ENCODE results near the gene GANC. TPM values are rescaled to one million over a fixed set of nuclear protein-coding genes. Genes with fewer than 3 reads are reported as not detected.

Gene GANC
- total RNA-seq, 1 donor from 2014 or later, result 11.1 TPM

GRCh38 chr15:42349186-42349585 lies 76.2 kb downstream of the GANC start:
- DNase-seq, result no peak

DNA sequence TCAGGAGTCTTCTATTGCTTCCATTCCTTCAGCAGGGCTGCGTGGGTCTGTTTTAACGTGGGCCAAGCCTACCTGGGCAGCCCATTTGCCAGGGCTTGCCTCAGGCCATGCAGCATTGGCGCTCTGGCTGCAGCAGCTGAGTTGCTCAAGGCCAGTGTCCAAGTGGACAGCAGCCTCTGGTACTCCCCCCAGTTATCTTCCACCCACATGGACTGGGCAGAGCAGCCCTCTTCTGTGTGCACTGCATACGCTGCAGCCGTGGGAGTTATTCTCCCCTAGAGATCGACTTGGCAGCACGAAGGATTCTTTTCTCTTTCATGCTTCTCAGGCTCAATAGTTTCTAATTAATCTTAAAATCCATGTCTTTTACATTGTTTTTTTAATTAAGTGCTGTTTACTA lies 79.4 kb downstream of the GANC start:
- DNase-seq, result no peak

DNA sequence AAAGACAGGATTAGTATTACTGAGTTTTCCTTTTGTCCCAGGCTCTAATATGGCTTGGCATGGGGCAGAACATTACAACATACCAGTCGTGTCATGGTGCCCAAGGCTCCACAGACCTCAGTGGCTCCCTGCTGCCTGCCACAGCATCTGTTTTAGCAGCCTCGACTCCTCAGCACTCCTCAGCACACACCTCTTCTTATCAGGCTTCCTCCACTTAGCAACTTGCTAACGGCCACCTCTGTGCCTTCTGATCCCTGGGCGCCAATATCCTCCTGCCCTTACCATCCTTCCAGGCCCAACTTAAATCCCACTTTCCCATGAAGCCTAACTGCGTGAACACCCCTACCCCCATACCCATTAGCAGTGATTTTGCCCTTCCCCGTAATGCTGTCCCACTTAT lies 80.1 kb downstream of the GANC start:
- DNase-seq, result no peak

DNA sequence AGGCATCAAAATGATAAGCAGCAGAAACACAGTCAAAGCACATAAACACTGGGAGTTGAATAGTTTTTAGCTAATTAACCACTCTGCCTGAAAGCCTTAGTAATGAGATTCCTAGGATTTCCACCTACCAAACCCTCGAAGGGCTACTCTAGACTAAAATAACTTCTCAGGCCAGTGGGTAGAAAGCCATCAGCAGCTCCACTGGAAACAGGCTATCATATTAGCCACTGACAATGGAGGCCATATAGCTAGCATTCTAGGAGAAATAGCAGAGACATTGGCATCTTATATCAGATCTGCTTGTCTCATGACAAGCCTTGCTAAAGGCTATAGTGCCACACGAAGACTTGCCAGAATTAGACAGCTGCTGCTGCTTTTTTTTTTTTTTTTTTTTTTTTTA lies 81.8 kb downstream of the GANC start:
- no peak for DNase-seq

DNA sequence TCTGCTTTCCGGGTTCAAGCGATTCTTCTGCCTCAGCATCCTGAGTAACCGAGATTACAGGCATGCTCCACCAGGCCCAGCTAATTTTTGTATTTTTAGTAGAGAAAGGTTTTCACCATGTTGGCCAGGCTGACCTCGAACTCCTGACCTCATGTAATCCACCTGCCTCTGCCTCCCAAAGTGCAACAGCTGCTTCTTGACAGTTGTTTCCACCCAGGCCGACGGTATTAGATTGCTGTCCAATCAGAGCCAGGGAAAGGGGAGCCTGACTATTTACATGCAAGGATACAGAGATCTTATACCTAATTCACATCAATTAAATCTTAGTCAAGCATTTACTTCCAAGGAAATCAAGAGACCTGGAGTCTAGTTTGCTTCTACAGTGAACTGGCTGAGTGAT lies 82.3 kb downstream of the GANC start:
- DNase-seq, result no peak

DNA sequence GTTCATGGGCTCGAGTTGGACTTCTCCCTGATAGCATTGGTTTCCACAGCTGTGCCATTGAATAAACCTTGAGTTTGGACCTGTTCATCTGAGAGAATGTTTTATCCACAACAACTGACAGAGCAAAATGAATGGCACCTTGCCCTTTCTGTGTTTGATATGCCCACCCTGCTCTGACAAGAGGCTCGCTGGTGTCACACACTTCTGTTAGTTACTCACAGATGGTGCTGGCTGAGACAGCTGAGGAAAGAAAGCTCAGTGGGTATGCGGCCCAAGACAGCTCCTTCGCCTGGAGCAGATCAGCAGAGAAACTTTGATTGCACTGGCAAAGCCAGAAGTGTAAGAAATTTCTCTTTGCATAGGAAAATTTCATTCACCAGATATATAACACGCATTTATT lies 83.8 kb downstream of the GANC start:
- DNase-seq, result no peak

DNA sequence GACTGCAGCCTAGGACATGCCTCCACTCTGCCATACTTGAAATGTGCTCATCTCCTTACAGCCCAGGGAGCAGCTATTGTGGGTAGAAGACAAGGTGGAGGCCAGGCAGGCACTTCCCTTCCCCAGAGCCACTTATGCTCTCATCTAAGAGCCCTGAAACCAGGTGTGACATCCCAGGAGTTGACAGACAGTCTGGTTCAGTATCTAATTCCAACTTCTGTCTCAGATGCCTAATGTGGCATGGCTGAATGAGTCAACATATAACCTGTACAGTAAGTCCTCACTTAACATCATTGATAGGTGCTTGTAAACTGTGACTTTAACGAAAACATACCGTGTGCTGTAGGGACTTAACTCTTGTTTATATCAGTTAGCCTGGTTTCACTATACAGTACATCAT lies 85.1 kb downstream of the GANC start:
- no peak for DNase-seq

- DNase-seq, result no peak
Measured at GRCh38 chr15:42359249-42359648, 86.2 kb downstream of the GANC start, which contains the start of gene CAPN3. Gene CAPN3, plus strand, starts transcription at chr15:42359501. Its CDS starts 305 bp downstream, at chr15:42359806.

GRCh38 chr15:42359985-42360384 lies 87.0 kb downstream of the GANC start:
- peak; percentile 5 for DNase-seq

- DNase-seq, result no peak
Measured at GRCh38 chr15:42360535-42361112, 87.6 kb downstream of the GANC start.

DNA sequence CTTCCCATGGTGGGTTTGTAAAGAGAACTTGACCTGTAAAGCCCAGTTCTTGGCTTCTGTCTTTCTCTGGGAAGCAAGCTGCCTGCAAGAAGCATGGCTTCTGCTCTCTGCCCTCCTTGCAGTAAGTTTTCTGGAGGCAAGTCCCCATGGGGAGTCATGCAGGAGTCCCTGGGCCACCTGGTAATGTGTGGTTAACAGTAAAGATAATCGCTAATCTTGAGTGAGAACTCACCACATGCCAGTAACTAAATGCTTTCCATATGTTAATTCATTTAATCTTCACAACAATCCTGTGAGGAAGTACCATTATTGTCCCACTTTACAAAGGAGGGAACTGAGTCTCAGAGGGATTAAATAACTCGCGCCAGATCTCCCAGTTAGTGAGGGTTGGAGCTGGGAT lies 90.5 kb downstream of the GANC start:
- no peak for DNase-seq

- DNase-seq, result no peak
Measured at GRCh38 chr15:42363942-42364341, 90.9 kb downstream of the GANC start.

DNA sequence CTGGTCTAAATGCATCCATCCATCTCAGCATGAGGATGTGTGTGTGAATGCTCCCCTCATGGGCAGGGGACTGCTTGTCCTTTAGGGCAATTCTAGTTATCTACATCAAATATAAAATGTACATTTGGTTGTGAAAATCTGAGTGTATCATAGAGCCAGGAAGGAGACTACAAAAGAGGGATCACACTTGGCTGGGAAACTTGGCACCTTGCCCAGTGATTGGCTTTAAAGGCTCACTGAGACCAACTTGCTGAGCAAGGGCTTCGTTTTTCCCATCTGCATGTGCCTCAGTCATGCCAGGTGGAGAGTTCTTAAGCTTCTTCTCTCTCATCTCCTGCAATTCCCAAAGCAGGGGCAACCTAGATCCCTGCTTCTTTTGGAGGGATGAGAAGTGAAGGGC lies 91.5 kb downstream of the GANC start:
- peak; percentile 85 for DNase-seq

GRCh38 chr15:42365921-42366550 lies 93.0 kb downstream of the GANC start:
- no peak for DNase-seq

DNA sequence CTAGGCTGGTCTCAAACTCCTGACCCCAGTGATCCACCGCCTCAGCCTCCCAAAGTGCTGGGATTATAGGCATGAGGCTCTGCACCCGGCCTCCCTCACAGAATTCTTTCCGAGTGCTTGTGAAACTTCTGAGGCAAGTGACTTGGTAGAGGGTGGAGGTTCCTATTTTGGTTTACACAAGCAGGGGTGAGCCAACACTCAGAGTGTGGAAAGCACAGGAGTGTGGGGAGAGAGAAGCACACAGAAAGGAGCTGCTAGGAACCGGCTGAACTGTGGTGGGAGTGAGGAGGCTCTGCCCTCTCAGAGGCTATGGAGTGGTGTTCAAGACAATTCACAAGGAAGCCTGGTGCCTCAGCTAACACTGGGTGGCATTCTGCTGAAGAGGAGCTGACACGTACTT lies 94.0 kb downstream of the GANC start:
- no peak for DNase-seq

- no peak for DNase-seq
Measured at GRCh38 chr15:42368096-42368495, 95.1 kb downstream of the GANC start.

DNA sequence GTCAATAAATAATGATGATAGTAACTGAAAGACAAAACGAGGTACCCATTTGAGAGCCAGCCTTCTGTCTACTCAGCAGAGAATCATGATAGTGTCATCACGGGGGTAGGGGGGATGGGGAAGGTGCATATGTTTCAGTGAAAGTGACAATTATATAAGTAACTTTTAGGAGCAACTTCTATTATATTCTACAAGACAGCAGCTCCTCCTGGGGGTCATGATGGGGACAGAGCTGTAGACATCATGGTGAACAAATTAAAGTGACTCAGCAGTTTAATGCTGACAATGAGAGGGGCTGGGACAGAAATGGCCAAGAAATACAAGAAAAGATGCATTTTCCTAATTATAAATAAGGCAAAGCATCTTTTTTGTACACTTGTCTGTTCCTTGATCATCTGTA lies 98.1 kb downstream of the GANC start:
- DNase-seq, result peak; percentile 37

DNA sequence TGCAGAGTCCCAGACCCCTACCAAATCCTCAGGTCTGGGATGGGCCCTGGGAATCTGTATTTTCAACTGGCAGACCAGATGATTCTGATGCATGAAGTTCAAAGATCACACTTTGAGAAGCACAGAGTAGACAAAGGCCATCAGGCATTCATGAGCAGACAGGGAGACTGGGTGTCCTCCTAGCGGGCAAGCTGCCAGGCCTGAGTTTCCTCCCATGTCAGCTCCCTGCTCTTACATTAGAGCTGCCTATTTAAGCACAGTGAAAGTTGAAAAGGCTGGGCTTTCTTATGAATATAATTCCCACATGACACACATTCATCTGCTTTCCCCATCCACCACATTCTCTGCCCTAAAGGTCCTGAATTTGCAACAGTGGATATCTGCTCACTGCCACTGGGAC lies 100.3 kb downstream of the GANC start:
- peak; percentile 21 for DNase-seq

DNA sequence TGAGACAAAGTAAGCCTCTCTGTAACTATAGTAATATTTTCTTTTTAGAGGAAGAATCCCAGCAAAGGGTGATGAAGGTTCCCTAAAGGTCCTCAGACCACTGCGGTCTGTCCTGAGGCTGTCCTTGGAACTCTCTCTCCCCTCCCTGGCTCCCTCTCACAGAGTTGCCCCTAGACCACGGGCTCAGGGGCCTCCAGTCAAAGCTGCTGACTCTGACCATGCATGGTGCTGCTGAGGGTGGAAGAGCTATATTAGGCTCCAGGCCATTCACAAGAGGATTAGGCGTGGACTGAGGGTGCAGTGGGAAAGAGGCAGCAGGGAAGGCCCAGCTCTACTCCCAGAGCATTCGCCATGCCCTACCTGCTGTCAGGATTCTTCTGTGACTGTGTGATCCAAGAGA lies 100.9 kb downstream of the GANC start:
- DNase-seq, result no peak

DNA sequence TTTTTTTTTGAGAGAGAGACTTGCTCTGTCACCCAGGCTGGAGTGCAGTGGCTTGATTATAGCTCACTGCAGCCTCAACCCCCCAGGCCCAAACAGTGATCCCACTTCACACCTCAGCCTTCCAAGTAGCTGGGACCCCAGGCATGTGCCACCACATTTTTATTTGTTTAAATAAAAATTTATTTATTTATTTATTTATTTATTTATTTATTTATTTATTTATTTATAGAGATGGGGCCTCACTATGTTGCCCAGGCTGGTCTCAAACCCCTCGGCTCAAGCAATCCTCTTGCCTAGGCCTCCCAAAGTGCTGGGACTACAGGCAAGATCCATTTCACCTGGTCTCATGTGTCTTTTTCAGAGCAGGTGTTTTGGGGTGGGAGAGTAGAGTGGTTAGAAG lies 101.8 kb downstream of the GANC start:
- no peak for DNase-seq

- DNase-seq, result no peak
Measured at GRCh38 chr15:42375252-42375651, 102.3 kb downstream of the GANC start.

- DNase-seq, result no peak
Measured at GRCh38 chr15:42375941-42376340, 102.9 kb downstream of the GANC start.

GRCh38 chr15:42378011-42378410 lies 105.0 kb downstream of the GANC start:
- DNase-seq, result no peak

DNA sequence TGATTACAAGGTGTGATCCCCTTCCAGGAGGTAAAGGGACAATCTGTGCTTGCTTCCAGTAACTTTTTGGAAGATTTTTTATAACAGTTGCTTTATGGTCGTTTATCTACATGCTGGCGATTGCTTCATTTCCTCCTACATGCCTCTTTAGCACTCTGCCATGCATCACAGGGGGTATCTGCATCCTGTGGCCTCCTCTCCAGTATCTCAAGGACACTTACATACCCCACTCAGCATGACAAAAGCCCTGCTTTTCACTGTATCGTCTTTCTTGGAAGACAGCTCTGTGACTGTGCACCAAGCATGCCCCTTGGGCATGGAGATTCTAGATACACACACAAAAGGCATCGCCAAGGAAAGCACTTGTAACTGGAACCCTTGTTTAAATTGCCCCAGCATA lies 111.6 kb downstream of the GANC start:
- no peak for DNase-seq
